ENCODE measurements around the gene FHOD3. TPM values are rescaled to one million over a fixed set of nuclear protein-coding genes. Genes with fewer than 3 reads are reported as not detected.

The FHOD3 gene
- total RNA-seq, 4 donors from 2014 or later: 15.6 to 25.9 (median 21.6) TPM

DNA sequence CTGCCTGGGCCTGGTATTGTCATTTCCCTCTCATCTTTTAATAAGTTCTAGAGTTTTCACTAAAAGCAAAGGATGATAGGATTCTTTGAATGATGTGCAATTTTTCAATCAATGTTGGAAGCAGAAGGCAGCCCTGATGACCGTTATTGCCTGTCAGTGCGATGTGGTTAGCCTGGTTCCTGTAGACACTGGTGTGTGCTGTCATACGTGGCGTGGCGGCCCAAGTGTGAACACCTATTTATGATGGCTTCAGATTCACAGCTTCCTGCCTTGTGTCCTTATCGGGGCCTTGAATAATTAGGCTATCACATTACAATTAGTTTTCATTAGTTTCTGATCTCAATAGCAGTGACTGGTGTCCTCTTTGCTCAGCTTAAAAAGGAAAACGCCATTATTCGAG is 312.7 kb downstream of the FHOD3 start:
- 69 to 75% methylated on average over 8 of the region's 8 CpGs for WGBS, 2 donors
- DNase-seq (ENCODE audit: low spot score in 2 of 2): no peak
- H3K27ac ChIP-seq: no peak overlapping the region
- H3K36me3 ChIP-seq: peaks cover 0 to 7% (median 0%) of the 10 kb centered on the region in 3 donors
- H3K9me3 ChIP-seq: no peaks in the 10 kb centered on the region
- TF ChIP-seq POLR2A (IDR thresholded peaks at IDR 0.05) (no peak), EP300 (IDR thresholded peaks at IDR 0.05) (no peak)
- TF ChIP-seq, protein P1, sequence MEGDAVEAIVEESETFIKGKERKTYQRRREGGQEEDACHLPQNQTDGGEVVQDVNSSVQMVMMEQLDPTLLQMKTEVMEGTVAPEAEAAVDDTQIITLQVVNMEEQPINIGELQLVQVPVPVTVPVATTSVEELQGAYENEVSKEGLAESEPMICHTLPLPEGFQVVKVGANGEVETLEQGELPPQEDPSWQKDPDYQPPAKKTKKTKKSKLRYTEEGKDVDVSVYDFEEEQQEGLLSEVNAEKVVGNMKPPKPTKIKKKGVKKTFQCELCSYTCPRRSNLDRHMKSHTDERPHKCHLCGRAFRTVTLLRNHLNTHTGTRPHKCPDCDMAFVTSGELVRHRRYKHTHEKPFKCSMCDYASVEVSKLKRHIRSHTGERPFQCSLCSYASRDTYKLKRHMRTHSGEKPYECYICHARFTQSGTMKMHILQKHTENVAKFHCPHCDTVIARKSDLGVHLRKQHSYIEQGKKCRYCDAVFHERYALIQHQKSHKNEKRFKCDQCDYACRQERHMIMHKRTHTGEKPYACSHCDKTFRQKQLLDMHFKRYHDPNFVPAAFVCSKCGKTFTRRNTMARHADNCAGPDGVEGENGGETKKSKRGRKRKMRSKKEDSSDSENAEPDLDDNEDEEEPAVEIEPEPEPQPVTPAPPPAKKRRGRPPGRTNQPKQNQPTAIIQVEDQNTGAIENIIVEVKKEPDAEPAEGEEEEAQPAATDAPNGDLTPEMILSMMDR (IDR thresholded peaks at IDR 0.05): no peak
- H3K27me3 ChIP-seq: no peaks in the 10 kb centered on the region
- no peaks in the 10 kb centered on the region for H3K4me1 ChIP-seq
- H3K4me3 ChIP-seq: no peak overlapping the region

DNA sequence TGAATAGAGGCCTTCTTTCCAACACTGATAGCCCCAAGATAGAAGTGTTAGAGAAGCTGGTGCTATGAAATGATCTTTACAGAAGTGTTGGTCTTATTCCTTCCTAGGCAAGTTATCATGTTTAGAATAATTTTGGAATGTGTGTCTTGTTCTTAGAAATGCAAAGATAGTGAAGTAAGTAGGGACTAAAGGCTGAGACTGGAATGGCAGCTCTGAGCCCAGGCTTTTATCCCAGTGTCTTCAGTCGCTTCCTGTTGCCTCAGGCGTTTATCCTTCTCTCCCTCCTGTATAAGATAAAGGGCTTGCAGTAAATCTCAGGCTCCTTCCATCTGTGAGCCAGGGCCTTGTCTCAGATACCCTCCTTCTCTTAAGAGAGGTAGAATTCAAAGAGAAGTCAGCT is 313.1 kb downstream of the FHOD3 start:
- 59 to 60% methylated on average over 2 of the region's 2 CpGs for WGBS, 2 donors
- Histone ChIP-seq H3K36me3 (peaks cover 0 to 7% (median 0%) of the 10 kb centered on the region in 3 donors), H3K27me3 (no peaks in the 10 kb centered on the region), H3K4me3 (no peak overlapping the region), H3K4me1 (no peaks in the 10 kb centered on the region), H3K9me3 (no peaks in the 10 kb centered on the region), H3K27ac (no peak overlapping the region)
- DNase-seq (ENCODE audit: low spot score in 2 of 2): no peak
- no peak for TF ChIP-seq POLR2A (IDR thresholded peaks at IDR 0.05)
- TF ChIP-seq EP300 (IDR thresholded peaks at IDR 0.05): no peak

DNA sequence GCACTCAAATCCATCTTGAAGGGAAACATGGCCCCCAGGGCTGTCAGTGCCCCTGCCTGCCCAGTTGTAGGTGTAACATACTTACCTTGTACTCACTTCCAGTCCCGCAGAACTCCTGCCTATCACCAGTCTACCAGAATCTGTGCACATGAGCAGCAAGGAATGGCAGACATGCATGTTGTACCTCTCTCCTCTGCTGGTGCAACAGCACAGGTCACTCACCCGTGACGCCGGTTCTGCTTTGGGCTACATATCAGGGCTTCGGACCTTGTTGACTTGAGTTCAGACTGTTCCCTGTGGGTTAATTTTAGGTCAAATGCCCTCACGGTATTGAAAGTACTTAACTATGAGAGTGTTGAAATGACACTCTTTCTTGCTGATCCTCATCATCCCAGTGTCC is 315.6 kb downstream of the FHOD3 start:
- Histone ChIP-seq H3K9me3 (no peaks in the 10 kb centered on the region), H3K36me3 (peaks cover 0 to 7% (median 0%) of the 10 kb centered on the region in 3 donors), H3K27ac (no peak overlapping the region), H3K4me1 (no peaks in the 10 kb centered on the region), H3K27me3 (no peaks in the 10 kb centered on the region), H3K4me3 (no peak overlapping the region)
- TF ChIP-seq POLR2A (IDR thresholded peaks at IDR 0.05) (no peak), EP300 (IDR thresholded peaks at IDR 0.05) (no peak)
- TF ChIP-seq, protein P1 (IDR thresholded peaks at IDR 0.05): no peak
- 95 to 98% methylated on average over 6 of the region's 6 CpGs for WGBS, 2 donors
- DNase-seq (ENCODE audit: low spot score in 2 of 2): no peak

DNA sequence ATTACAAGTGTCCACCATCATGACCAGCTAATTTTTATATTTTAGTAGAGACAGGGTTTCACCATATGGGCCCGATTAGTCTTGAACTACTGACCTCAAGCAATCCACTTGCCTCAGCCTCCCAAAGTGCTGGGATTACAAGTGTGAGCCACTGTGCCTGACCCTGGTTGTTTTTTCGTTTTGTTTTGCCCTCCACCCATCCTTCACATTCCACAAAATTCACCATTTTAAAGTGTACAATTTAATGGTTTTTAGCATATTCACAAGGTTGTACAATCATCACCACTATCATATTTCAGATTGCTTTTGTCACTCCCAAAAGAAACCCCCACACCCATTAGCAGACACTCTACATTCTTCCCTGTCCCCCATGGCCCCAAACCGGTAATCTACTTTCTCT is 316.3 kb downstream of the FHOD3 start:
- TF ChIP-seq, protein P1 (IDR thresholded peaks at IDR 0.05): no peak
- TF ChIP-seq POLR2A (IDR thresholded peaks at IDR 0.05): no peak
- no peak for TF ChIP-seq EP300 (IDR thresholded peaks at IDR 0.05)
- no peaks in the 10 kb centered on the region for H3K27me3 ChIP-seq
- H3K36me3 ChIP-seq: peaks cover 0 to 7% (median 0%) of the 10 kb centered on the region in 3 donors
- no peak overlapping the region for H3K4me3 ChIP-seq
- no peak overlapping the region for H3K27ac ChIP-seq
- H3K9me3 ChIP-seq: no peaks in the 10 kb centered on the region
- whole genome bisulfite sequencing, 2 donors: 77 to 78% methylated on average over 3 of the region's 3 CpGs
- DNase-seq (ENCODE audit: low spot score in 2 of 2): no peak
- no peaks in the 10 kb centered on the region for H3K4me1 ChIP-seq

DNA sequence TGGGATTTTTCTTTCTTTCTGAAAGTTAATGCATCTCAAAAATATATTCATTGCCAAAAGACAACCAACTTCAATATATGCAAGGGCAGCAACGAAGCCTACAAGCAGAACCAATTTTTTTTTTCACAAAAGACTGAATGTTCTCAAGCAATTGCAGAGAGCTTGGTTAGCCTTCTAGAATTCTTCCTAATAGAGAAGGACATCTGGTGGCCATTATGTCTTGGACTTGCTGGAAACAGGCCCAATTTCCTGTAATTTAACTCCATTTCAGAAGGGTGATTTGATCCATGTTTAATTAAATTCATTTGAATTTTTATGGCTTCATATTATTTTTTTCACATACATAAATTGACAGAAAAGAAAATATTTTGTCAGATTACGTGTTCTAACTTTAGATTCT is 323.3 kb downstream of the FHOD3 start:
- TF ChIP-seq POLR2A (IDR thresholded peaks at IDR 0.05) (no peak), EP300 (IDR thresholded peaks at IDR 0.05) (no peak)
- TF ChIP-seq, protein P1 (IDR thresholded peaks at IDR 0.05): no peak
- Histone ChIP-seq H3K9me3 (no peaks in the 10 kb centered on the region), H3K27me3 (no peaks in the 10 kb centered on the region), H3K4me1 (no peaks in the 10 kb centered on the region), H3K4me3 (no peak overlapping the region), H3K36me3 (no peaks in the 10 kb centered on the region), H3K27ac (no peak overlapping the region)
- 36 to 40% methylated on average over 2 of the region's 2 CpGs for WGBS, 2 donors
- DNase-seq (ENCODE audit: low spot score in 2 of 2): no peak

DNA sequence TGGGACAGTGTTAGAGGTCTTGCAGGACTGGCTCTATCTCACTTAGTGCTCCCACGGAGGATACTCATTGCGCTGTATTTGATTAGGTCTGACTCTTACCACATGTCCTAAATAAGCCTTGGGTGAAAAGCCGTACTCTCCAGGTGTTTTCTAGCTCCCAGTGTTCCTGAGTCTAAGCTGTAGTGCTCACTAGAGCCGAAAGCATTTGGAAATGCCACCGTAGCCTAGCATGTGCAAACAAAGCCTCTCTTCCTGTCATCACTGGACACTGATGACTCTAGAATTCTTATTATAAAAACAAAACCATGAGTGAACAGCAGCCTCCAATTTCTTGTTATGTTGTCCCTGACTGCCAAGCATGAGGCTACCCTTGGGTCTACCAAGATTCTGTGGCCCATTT is 325.1 kb downstream of the FHOD3 start:
- no peaks in the 10 kb centered on the region for H3K9me3 ChIP-seq
- no peaks in the 10 kb centered on the region for H3K36me3 ChIP-seq
- no peak for TF ChIP-seq EP300 (IDR thresholded peaks at IDR 0.05)
- TF ChIP-seq, protein P1 (IDR thresholded peaks at IDR 0.05): no peak
- no peaks in the 10 kb centered on the region for H3K27me3 ChIP-seq
- WGBS, 2 donors: 92 to 93% methylated on average over 5 of the region's 5 CpGs
- no peak for DNase-seq (ENCODE audit: low spot score in 2 of 2)
- no peak overlapping the region for H3K27ac ChIP-seq
- no peaks in the 10 kb centered on the region for H3K4me1 ChIP-seq
- no peak overlapping the region for H3K4me3 ChIP-seq
